KMS-11 (cell line): ENCODE measurements around the gene CNOT10.

Experiments used
- H2AFZ ChIP-seq: fragments of 200-600 bp; sonication (generic); 2 replicates; pipeline ENCODE4 v1.6.1; 2016; ENCODE audit warnings: antibody characterized with exemption, mixed run types, low read depth
- H3K27ac ChIP-seq: fragments of 200-600 bp; sonication (generic); 2 replicates; pipeline ENCODE4 v1.6.1; 2016; ENCODE audit warnings: mild to moderate bottlenecking, mixed run types
- H3K27me3 ChIP-seq: fragments of 200-600 bp; sonication (generic); 2 replicates; pipeline ENCODE4 v1.6.1; 2017; ENCODE audit warnings: mild to moderate bottlenecking, low read depth, mixed run types, moderate library complexity; ENCODE audit not compliant: insufficient read depth
- H3K36me3 ChIP-seq: fragments of 200-600 bp; sonication (generic); 2 replicates; pipeline ENCODE4 v1.6.1; 2017; ENCODE audit warnings: mild to moderate bottlenecking, mixed run types; ENCODE audit not compliant: insufficient read depth
- H3K4me1 ChIP-seq: fragments of 200-600 bp; sonication (generic); 2 replicates; pipeline ENCODE4 v1.6.1; 2016; ENCODE audit warnings: mild to moderate bottlenecking, low read depth, mixed run types; ENCODE audit not compliant: poor library complexity, severe bottlenecking
- H3K4me2 ChIP-seq: fragments of 200-600 bp; sonication (generic); 2 replicates; pipeline ENCODE4 v1.7.0; 2016; ENCODE audit warnings: mild to moderate bottlenecking, mixed run types
- H3K4me3 ChIP-seq: fragments of 200-600 bp; sonication (generic); IDR thresholded peaks from 2 replicates; pipeline ENCODE4 v1.6.1; 2017; ENCODE audit warnings: low read depth, low read length, mixed read lengths; ENCODE audit not compliant: insufficient read depth
- H3K79me2 ChIP-seq: fragments of 200-600 bp; sonication (generic); 2 replicates; pipeline ENCODE4 v1.6.1; 2016; ENCODE audit warnings: low read depth, mixed run types; ENCODE audit not compliant: insufficient read depth
- H3K9ac ChIP-seq: fragments of 200-600 bp; sonication (generic); 2 replicates; pipeline ENCODE4 v1.6.1; 2016; ENCODE audit warnings: mild to moderate bottlenecking, mixed run types
- H4K20me1 ChIP-seq: fragments of 200-600 bp; sonication (generic); 2 replicates; pipeline ENCODE4 v1.6.1; 2016; ENCODE audit warnings: mild to moderate bottlenecking, mixed run types; ENCODE audit not compliant: insufficient read depth
- TF ChIP-seq, protein P1 (sequence below): fragments of 200-600 bp; sonication (generic); conservative IDR thresholded peaks from 2 replicates; pipeline ENCODE4 v1.6.1; 2017; ENCODE audit warnings: low read depth, mild to moderate bottlenecking, antibody characterized with exemption, low read length, moderate library complexity, mixed read lengths

Gene CNOT10

DNA sequence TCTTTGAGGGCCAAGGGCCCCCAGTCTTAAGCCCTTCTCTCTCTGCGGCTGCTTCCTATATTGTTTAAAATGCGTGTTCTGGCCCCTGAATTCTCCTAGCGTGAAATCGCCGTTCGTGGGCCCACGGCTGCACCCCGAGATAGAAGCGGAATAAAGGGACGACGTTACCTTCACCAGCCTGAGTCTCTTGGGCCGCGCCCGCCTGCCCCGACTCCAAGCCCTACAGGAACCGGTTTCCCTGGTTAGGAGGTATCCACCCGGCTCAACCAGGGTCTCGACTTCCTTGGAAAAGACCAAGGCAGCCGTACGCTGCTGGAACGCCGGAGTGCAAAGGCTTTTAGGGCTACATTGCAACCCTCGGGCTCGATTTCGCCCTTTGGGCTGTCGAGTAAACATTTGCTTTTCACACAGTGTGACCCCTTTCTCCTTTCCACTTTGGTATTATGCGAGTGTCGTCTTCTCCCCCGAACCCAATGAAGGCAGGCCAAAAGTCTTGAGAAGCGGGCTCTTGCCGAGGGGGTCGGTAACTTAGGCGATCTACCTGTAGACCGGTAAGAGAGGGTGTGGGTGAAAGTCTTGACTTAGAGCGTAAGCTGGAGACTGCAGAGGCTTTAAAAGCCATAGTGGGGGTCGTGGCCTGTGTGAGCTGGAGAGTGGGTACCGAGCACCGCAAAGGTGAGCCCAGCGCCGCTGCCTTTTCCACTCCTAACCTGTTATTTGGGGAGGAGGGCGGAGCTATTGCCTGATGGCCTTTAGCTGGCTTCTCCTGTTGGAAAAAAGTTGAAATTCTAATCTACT, 134.8 kb downstream of the CNOT10 start:
- H3K79me2 ChIP-seq = no peaks in the 10 kb centered on the region
- no peak overlapping the region for H3K27ac ChIP-seq
- no peak overlapping the region for H3K9ac ChIP-seq
- H3K4me2 ChIP-seq = no peak overlapping the region
- no peaks in the 10 kb centered on the region for H3K4me1 ChIP-seq
- no peaks in the 10 kb centered on the region for H3K27me3 ChIP-seq
- H3K36me3 ChIP-seq = no peaks in the 10 kb centered on the region
- H4K20me1 ChIP-seq = no peaks in the 10 kb centered on the region
- TF ChIP-seq, protein P1, sequence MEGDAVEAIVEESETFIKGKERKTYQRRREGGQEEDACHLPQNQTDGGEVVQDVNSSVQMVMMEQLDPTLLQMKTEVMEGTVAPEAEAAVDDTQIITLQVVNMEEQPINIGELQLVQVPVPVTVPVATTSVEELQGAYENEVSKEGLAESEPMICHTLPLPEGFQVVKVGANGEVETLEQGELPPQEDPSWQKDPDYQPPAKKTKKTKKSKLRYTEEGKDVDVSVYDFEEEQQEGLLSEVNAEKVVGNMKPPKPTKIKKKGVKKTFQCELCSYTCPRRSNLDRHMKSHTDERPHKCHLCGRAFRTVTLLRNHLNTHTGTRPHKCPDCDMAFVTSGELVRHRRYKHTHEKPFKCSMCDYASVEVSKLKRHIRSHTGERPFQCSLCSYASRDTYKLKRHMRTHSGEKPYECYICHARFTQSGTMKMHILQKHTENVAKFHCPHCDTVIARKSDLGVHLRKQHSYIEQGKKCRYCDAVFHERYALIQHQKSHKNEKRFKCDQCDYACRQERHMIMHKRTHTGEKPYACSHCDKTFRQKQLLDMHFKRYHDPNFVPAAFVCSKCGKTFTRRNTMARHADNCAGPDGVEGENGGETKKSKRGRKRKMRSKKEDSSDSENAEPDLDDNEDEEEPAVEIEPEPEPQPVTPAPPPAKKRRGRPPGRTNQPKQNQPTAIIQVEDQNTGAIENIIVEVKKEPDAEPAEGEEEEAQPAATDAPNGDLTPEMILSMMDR = no peak
- H2AFZ ChIP-seq = no peak overlapping the region
- H3K4me3 ChIP-seq = no peak overlapping the region

GRCh38 chr3:32820430-32820829, 135.4 kb downstream of the CNOT10 start:
- Histone ChIP-seq H3K27ac (no peak overlapping the region), H3K79me2 (no peaks in the 10 kb centered on the region), H3K9ac (no peak overlapping the region), H2AFZ (no peak overlapping the region), H3K4me1 (no peaks in the 10 kb centered on the region), H4K20me1 (no peaks in the 10 kb centered on the region), H3K4me3 (no peak overlapping the region), H3K27me3 (no peaks in the 10 kb centered on the region), H3K36me3 (no peaks in the 10 kb centered on the region), H3K4me2 (no peak overlapping the region)
- TF ChIP-seq, protein P1 = no peak

- Histone ChIP-seq H2AFZ (no peak overlapping the region), H3K9ac (no peak overlapping the region), H3K4me2 (no peak overlapping the region), H3K4me3 (no peak overlapping the region), H3K27me3 (no peaks in the 10 kb centered on the region), H3K4me1 (no peaks in the 10 kb centered on the region), H3K27ac (no peak overlapping the region), H3K79me2 (no peaks in the 10 kb centered on the region), H4K20me1 (no peaks in the 10 kb centered on the region), H3K36me3 (no peaks in the 10 kb centered on the region)
- TF ChIP-seq, protein P1 = no peak
Observed at GRCh38 chr3:32820971-32821685, 136.1 kb downstream of the CNOT10 start.

GRCh38 chr3:32821686-32822296, 136.8 kb downstream of the CNOT10 start:
- Histone ChIP-seq H3K36me3 (no peaks in the 10 kb centered on the region), H2AFZ (no peak overlapping the region), H3K4me3 (no peak overlapping the region), H3K9ac (no peak overlapping the region), H4K20me1 (no peaks in the 10 kb centered on the region), H3K27ac (no peak overlapping the region), H3K4me1 (no peaks in the 10 kb centered on the region), H3K4me2 (no peak overlapping the region), H3K79me2 (no peaks in the 10 kb centered on the region), H3K27me3 (no peaks in the 10 kb centered on the region)
- TF ChIP-seq, protein P1 = no peak
